Gastrocnemius medialis (tissue), 4 donors: ENCODE results near the gene FNIP1.

Experiments
- CTCF ChIP-seq, 5 experiments: fragments of 450-650 bp in 3 of 5; fragments of 200-600 bp in 2 of 5; sonication (generic) in 2 of 5; IDR thresholded peaks in 4 of 5; conservative IDR thresholded peaks in 1 of 5; 1 replicate in 4 of 5; 2 replicates in 1 of 5; pipeline ENCODE4 v1.5.1; 2016 to 2019; ENCODE audit warnings: antibody characterized with exemption in 5 of 5, mild to moderate bottlenecking in 3 of 5, moderate library complexity in 3 of 5
- POLR2A ChIP-seq, 2 donors: fragments of 450-650 bp; IDR thresholded peaks; one replicate each; pipeline ENCODE4 v1.6.1; 2017; ENCODE audit warnings: antibody characterized with exemption in 2 of 2, mild to moderate bottlenecking in 2 of 2, moderate library complexity in 2 of 2

DNA sequence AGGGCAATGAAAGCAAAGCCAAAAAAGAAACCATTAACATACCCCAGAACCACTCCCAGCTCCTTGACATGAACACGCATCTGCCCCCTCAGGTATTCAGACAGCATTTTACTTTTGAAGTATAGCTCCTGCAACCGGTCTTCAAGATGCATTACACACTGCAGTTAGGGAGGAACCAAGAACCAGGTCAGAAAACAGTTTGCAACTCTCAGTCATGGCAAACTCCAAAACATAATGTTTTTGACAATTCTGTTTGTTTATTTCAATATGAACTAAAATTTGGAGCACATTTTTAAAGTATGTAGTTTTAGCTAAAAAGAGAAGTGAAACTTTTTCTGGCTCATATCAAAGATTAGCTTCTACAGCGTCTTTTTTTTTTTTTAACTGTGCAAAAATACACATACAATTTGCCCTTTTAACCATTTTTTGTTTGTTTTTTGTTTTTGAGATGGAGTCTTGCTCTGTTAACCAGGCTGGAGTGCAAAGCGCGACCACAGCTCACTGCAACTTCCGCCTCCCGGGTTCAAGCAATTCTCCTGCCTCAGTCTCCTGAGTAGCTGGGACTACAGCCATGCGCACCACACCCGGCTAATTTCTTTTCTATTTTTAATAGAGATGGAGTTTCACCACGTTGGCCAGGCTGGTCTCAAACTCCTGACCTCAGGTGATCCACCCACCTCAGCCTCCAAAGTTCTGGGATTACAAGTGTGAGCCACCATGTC, 149.6 kb downstream of the FNIP1 start:
- TF ChIP-seq CTCF (IDR thresholded peaks at IDR 0.05 in 4 of 5, conservative IDR thresholded peaks at IDR 0.05 in 1 of 5) (no peak), POLR2A (IDR thresholded peaks at IDR 0.05) (no peak)
